ENCODE data around the gene NUBPL. TPM values are rescaled to one million over a fixed set of nuclear protein-coding genes. Genes with fewer than 3 reads are reported as not detected.

NUBPL gene
- total RNA-seq, 1 donor = 12.1 TPM

- TF ChIP-seq CTCF (IDR thresholded peaks at IDR 0.05; ENCODE audit: insufficient read depth, low read depth, low read length) = no peak
- peak; percentile 48 for DNase-seq (ENCODE audit: low read depth)
- no peak overlapping the region for H3K4me3 ChIP-seq (ENCODE audit: low read depth, low read length)
Observed at GRCh38 chr14:31897581-31898186, 336.5 kb downstream of the NUBPL start.

- DNase-seq (ENCODE audit: low read depth) = peak; percentile 16
- no peak for TF ChIP-seq CTCF (IDR thresholded peaks at IDR 0.05; ENCODE audit: insufficient read depth, low read depth, low read length)
- H3K4me3 ChIP-seq (ENCODE audit: low read depth, low read length) = no peak overlapping the region
Observed at GRCh38 chr14:31898838-31899528, 337.8 kb downstream of the NUBPL start.

GRCh38 chr14:31902002-31902401, 340.8 kb downstream of the NUBPL start:
- no peak for DNase-seq (ENCODE audit: low read depth)
- TF ChIP-seq CTCF (IDR thresholded peaks at IDR 0.05; ENCODE audit: insufficient read depth, low read depth, low read length) = no peak
- no peak overlapping the region for H3K4me3 ChIP-seq (ENCODE audit: low read depth, low read length)

GRCh38 chr14:31902945-31903646, 341.9 kb downstream of the NUBPL start:
- TF ChIP-seq CTCF (IDR thresholded peaks at IDR 0.05; ENCODE audit: insufficient read depth, low read depth, low read length) = no peak
- H3K4me3 ChIP-seq (ENCODE audit: low read depth, low read length) = no peak overlapping the region
- DNase-seq (ENCODE audit: low read depth) = no peak

- no peak for TF ChIP-seq CTCF (IDR thresholded peaks at IDR 0.05; ENCODE audit: insufficient read depth, low read depth, low read length)
- DNase-seq (ENCODE audit: low read depth) = no peak
Observed at GRCh38 chr14:31909977-31910376, 348.8 kb downstream of the NUBPL start.

More at GRCh38 chr14:31909977-31910376, 348.8 kb downstream of the NUBPL start:
- H3K4me3 ChIP-seq (ENCODE audit: low read depth, low read length) = no peak overlapping the region

Small RNAs within 50 kb of the gene (small RNA-seq; reads per million reads assigned to genes)
- gene RNU6-455P (not detected), gene RNU6-602P (not detected)

Other genes starting within 250 kb of the NUBPL start
- gene HEATR5A, start 140.9 kb upstream of the NUBPL start, total RNA-seq = 45.1 and 87.7 TPM in 2 replicates
- 46.7 and 68.2 TPM in 2 replicates for gene DTD2, start 103.9 kb upstream of the NUBPL start, total RNA-seq
- not detected in 2 replicates for gene GPR33, start 73.4 kb upstream of the NUBPL start, total RNA-seq

All from fibroblast of villous mesenchyme (primary cell).